HG02798 (cell line): Measurements from ENCODE around the gene RSPO1.
"Not testable (repeated sequence)": the region's sequence is repeated elsewhere in the genome, so short reads cannot be mapped to it uniquely, and the experiment has no call there.

Experiments
- ATAC-seq: cut with Tn5 transposase; IDR thresholded peaks from one replicate; pipeline ENCODE4 v1.9.1; 2021; ENCODE audit warnings: mild to moderate bottlenecking; ENCODE audit not compliant: unreplicated experiment, poor library complexity

RSPO1 gene

DNA sequence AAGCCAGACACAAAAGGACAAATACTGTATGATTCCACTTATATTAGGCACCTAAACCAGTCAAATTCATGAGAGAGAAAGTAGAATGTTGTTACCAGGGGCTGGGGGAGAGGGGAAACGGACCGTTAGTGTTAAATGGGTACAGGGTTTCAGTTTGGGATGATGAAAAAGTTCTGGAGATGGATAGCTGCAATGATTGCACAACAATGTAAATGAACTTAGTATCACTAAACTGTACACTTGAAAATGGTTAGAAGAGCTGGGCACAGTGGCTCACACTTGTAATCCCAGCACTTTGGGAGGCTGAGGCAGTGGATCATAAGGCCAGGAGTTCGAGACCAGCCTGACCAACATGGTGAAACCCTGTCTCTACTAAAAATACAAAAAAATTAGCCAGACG is 50.1 kb downstream of the RSPO1 start:
- ATAC-seq, result not testable (repeated sequence)

DNA sequence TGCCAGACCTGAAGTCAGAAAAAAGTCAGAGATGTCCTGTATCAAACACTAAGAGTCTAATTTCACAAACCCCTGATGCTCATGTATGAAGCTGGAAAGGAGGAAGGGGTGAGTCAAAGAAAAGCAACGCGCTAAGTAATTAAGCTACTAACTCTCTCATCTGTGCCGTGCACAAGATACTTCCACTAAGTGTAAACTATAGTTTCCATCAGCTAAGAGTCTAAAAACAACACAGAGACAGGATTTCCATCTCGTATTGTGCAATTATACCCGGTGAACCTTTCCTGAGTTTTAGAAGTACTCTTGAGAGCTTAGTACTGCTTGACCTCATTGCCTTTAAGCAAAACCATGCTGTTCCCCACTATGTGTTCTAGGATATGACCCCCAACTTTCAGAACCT is 59.0 kb downstream of the RSPO1 start:
- ATAC-seq, result no peak

DNA sequence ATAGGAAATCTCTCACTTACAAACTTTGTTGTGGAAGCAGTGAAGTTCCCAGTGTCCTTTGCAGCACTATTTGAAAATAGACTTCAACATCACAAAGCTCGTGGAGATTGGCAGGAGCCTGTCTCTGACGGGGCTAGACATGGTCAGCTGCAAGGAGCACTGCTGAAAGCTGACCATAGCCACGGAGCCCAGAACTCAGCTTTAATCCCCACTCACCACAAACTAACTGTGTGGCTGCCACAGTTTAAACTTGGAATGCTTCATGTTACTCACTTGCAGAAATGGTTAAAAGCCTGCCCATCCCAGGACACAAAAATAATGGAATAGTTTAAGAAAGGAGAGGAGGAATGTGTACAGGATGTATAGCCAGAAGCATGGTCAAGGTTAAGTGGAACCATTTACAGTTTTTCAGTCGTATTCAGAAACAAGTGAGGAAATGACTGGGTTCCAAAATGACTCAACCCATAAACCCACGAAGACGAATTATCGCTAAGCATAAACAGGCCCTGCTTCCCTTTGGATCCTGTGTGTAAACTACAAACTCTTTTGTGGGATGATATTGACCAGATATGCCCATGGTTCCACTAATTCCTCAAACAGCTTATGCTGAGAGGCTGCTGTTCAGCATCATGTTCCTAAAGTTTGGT is 59.7 kb downstream of the RSPO1 start:
- no peak for ATAC-seq

DNA sequence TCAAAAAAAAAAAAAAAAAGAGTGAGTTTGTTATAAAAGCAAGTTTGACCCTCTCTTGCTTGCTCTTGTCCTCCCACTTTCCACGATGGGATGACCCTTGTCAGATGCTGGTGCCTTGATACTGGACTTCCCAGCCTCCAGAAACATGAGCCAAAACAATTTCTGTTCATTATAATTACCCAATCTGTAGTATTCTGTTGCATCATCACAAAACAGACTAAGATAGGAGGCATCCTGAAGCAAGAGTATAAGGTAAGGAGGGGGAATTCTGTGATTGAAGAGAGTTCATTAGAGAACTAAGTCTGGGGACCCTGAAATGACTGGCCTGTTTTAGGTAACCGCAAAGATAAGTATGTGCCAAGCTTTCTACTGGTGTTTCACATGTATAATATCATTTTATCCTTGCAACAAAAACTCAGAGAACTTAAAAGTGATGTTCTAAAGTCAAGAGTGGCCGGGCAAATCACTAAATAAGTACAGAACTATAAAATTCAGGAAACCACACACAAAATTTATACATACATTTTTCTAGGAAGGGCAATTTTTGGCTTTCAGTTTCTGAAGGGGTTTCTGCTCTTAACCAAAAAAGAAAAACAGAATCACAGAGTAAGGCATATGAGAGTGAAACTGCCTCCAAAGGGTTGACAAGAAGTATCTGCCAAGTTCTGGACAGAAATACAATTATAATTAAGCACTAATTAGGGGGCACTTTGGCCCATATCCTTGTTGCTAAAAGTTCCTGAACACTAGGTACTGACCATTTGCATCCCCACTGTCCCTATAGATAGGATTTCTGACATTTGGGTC is 64.0 kb downstream of the RSPO1 start:
- ATAC-seq, result no peak

DNA sequence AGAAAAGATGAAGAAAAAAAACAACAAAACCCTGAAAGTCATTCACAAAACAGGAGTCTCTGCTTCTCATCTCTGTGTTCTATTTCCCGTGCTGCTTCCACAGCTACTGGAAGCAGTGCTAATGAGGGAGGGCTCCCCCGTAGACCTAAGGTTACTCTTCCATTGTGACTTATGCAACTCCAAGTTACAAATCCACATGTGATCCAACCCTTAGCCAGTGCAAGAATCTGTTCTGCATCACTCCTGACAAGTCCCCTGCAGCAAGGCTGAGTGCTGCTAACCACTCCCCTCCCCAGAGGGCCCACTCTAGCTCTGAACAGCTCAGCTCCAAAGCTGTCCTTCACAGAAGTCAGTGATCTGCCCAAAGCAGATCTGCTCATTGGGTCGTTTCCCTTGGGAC is 67.7 kb downstream of the RSPO1 start:
- no peak for ATAC-seq

DNA sequence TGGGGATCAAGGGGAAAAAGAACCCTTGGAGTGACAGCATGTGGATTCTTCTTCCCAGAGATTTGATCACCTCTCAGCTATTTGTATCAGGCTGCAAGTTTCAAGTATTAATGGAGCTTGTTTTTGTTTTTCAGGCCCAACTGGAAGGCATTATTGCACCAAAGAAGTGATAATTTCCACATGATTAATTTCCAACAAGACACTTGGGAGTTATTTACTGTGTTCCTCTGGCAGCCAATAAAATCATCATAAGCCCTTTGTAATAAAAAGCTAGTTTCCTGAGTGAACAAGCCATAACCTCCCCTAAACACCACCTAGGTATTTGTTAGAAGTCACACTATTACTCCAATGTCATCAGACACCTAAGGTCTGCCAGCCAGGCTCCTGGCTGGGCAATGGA is 69.8 kb downstream of the RSPO1 start:
- ATAC-seq, result no peak

DNA sequence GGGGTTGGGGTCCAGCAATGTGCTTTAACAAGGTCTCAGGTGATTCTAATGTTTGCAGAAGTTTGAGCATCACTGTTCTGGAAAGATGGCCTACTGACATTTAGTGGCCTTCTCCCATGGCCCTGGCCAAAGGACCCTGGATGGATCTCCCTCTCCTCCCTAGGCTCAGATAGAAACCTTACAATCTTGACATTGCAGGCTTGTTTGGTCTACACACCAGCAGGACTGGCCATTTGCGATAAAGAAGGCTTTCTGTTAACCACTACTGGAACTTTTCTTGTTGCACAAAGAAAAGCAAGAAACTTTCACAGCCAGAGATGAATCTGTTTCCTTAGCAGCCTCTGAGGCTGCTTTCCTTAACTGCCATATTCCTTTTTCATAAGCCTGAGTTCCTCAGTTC is 71.7 kb downstream of the RSPO1 start:
- no peak for ATAC-seq
